ENCODE data around the gene BRMS1.

DNA sequence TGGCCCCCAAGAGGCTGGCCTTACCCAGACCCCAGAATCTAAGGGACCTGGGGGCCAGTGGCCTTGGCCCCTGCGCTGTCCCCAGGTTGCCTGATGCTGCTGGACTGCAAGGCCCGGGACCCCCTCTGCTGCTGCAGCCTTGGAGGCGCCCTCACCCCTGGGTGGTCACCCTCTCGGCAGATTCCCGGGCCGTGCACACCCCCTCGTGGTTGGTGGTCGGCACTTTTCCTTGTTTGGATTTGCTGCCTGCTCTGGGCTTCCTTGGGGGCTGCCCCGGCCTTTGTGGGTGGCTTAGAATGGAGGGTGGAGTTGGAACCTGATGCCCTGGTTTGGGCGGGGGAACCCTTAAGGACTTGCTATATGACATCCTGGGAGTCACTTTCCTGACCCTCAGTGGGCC is 14.0 kb downstream of the BRMS1 start:
- no peak for TF ChIP-seq EZH2 (IDR thresholded peaks at IDR 0.05; ENCODE audit: low read length, unreplicated experiment)
- no peak for TF ChIP-seq CTCF (conservative IDR thresholded peaks at IDR 0.05; ENCODE audit: low read depth, low read length)
- no peak for TF ChIP-seq EZH2phosphoT487 (IDR thresholded peaks at IDR 0.05; ENCODE audit: borderline replicate concordance, low read length)

All from PC-3 (cell line).